D341Med (cell line): ENCODE measurements around the gene GREB1L.
A peak's percentile ranks its signal among the peaks of the same experiment; 100 is the strongest.
"Not testable (repeated sequence)": the region's sequence is repeated elsewhere in the genome, so short reads cannot be mapped to it uniquely, and the experiment has no call there.

Experiments used
- DNase-seq: peaks from one replicate; pipeline ENCODE4 v3.0.0; 2012; ENCODE audit warnings: low spot score

GREB1L gene

DNA sequence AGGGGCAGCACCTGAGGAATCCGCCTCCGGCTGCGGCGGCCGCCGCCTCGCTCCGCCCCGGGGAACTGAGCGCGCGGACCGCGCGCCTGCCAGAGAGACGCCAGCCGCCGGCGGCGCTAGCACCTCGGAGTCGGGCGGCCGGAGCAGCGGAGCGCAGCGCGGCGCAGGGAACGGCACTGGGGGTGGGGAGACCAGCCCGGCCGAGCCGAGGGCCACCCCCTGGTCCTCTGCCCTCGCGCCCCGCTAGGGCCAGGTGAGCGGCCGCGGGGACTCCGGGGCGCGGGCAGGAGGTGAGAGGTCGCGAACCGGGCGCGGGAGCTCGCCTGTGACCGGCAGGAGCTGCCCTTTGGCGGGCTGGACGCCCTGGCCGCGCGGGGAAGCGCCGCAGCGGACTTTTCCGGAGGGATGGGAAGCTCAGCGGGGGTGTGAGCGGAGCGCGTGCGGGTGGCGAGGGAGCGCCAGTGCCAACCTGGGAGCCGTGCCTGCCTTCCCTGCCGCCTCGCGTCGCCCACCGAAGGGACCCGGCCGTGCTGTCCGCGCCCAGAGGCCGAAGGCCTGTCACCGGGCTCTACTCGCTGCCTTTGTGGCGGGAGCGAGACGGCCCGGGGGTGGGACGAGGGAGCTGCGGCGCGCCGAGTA, at the start of gene GREB1L:
GREB1L (plus strand) TSS at position 92 of the 639 bp plus-strand sequence. CDS start 141,287 bp downstream, outside the sequence.
- peak; percentile 96 for DNase-seq

DNA sequence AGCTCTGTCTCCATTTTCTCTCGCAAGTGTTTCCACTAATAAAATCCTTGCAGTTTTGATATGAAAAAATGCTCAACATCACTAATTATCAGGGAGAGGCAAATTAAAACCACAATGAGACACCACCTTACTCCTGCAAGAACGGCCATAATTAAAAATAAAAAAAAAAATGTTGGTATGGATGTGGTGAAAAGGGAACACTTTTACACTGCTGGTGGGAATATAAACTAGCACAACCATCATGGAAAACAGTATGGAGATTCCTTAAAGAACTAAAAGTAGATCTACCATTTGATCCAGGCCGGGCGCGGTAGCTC, 49.8 kb upstream of the GREB1L start:
- no peak for DNase-seq

DNA sequence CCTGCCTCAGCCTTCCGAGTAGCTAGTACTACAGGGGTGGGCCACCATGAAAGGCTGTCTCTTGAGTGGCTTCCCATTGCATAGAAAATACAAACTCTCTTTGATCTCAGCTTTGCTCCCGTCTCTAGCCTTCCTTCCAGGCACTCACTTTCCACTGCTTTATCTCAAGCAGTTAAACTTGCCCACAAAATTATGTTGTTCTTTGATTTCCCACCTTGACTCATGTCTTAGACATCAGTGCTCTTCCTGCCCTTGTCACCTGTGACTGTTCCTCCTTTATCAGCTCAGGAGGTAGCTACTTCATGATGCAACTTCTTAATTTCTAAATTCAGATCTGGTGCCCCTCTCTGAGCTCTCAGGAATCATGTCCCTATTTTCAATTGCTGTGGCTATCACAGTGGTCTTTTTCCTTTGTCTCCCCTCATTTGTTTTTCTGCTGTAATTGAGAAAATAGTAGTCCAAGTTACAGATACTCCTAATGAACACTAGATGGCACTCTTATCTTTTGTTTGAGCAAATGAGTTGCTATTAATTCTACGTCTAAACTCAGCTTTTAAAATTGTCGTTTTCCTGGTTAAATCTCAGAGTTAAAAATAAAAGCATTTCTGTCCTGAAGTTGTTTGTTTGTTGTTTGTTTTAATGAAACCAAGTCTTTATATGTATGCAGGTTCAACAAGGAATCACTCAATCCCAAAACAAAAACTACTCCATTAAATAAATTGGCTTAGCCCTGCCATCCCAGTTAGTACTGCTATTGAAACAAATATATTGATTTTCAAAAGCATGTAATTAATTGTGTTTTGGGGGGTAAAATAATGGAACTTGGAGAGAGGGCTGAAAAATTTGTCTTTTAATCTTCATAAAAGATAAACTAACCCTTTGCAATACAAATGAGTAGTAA, 46.9 kb upstream of the GREB1L start:
- no peak for DNase-seq

DNA sequence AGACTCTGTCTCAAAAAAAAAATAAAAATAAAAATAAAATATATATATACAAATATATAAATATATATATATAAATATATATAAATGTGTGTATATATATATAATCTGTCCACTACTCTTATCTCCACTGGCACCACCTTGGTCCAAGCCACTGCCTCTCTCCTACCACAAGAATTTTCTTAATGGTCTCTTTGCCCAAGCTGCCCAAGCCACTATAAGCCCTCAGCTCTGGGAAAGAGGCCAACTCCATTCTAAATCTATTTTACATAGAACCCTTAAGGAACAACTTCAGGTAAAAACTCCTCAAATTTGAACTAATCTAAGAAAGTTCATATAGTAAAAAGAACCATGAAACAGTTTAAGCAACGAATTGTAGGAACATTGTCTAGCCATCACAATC, 45.6 kb upstream of the GREB1L start:
- DNase-seq, result no peak

DNA sequence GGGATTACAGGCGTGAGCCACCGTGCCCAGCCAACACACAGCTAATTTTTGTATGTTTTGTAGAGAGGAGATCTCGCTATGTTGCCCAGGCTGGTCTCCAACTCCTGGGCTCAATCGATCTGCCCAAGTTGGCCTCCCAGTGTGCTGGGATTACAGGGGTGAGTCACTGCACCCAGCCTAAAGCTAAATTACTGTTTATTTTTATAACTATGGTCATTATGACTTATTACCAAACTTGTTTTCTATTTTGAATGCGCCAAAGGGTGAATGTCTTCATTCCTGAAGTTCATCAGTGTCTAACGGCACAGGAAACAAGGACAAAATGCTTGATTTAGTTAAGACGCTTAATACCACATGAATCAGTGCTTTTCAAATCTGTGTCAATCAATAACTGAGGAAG, 38.9 kb upstream of the GREB1L start:
- no peak for DNase-seq

DNA sequence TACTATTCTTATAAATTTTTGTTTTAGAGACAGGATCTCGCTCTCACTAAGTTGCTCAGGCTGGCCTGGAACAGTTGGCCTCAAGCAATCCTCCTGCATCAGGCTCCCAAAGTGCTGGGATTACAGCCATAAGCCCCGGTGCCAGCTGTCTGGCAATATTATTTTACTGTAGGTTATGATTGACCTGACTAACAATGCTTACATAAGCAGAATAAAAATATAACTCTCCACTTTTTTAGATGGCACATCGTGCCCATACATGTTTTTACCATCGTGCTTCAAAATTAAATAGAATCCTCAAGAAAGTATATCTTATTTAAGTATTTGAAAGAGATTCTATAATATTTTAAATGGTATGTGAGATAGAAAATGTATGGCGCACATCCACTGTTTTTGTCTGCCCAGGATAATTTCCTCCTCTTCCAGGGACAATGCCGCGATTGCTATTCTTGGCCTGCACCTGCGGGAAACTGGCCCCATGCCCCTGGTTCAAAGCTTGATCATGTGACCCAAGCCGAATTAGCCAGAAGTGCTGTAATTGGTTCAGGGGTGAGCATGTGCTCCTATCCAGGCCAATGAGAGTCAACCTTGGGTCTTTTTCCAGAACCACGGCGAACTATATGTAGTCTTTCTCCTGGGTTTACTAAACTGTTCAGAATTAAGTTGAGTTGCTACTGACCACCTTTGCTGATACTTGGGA, 38.3 kb upstream of the GREB1L start:
- DNase-seq, result no peak

DNA sequence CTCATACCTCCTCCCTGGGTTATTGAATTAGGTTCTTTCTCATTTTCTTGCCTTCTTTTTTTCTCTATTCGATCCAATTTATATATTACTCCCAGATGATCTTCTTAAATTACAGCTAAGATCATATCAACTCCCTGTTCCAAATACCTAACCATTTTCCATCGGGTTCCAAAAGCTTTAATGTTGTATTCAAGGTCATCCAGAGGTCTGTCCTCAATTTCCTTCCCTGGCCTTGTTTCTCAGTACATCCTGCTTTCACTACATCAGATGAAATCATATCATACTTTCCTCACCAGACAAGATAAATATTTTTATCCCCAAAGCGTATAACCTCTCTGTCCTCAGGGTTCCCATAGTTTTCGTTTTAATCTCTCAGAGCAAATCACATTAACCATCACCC, 36.3 kb upstream of the GREB1L start:
- DNase-seq, result no peak

DNA sequence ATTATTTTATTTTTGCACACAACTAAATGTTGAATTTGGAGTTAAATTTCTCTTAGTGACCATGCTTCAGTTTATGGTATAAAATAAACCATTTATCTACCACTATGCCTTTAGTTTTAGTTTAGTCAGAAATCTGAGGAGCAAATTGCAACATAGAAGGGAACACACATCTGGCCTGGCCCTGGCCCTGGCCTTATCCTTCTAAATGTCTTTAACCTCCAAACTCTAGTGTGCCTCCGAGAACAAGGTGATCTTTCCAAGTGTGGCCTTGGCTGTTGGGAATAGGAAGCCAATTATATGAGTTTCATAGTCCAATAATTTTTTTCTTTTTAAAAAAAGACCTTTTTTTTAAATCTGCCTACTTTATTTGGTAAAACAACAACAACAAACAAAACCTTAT, 31.8 kb upstream of the GREB1L start:
- DNase-seq, result no peak

DNA sequence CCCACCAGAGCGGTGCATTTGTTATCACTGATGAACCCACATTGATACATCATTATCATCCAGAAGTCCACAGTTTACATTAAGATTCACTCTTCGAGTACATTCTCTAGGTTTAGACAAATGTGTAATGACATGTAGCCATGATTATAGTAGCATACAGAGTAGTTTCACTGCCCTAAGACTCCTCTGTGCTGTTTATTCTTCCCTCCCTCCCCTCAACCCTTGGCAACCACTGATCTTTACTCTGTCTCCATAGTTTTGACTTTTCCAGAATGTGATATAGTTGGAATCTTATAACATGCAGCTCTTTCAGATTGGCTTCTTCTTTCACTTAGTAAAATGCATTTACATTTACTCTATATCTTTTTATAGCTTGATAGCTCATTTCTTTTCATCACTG, 31.2 kb upstream of the GREB1L start:
- no peak for DNase-seq

DNA sequence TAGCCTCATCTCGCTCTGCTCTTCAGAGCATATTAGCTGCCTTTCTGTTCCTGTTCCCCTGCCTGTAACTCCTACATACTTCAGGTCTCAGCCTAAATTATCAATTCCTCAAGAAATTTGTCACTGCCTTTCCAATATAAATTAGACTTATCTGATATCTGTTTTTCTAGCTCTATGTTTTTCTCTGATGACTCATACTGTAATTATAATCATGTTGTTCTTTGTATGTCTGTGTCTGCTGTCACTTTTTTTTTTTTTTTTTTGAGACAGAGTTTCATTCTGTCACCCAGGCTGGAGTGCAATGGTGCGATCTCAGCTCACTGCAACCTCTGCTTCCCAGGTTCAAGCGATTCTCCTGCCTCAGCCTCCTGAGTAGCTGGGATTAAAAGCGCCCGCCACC, 27.6 kb upstream of the GREB1L start:
- DNase-seq, result not testable (repeated sequence)

DNA sequence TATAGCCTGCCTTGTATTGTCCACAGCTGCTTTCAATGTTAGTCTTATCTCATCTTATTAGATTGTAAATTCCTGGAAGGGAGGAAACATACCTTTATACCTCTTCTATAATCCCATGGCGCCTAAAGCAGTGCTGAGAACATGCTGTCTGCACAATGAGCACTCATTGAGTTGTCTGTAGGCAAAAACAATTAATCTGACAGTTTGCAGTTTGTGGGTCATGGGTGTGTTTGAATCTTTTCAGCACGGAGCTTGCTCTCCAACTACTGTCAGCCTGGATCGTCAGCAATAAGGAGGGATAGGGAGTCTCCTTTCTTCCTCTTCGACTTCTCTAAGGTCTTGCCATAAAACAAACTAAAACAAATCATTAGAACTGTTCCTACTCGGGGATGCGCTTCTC, 26.5 kb upstream of the GREB1L start:
- DNase-seq, result no peak

DNA sequence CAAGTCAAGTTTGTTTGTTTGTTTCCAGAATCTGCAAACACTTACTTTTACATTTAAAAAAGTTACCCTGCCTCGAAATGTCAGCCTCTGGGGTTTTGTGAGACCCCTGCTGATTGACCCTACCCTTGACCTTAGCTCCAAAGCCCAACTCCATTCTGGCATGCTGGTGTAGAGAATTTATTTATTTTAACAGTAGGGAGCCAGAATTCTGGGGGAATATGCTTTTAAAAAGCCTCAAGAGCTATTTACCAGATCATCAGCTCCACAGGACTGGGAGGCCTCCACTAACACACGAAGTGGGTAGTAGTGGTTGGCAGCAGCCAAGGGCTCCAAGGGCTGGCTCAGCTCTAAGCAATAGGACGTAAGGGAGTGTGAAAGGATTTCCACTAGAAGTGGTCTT, 23.2 kb upstream of the GREB1L start:
- no peak for DNase-seq

DNA sequence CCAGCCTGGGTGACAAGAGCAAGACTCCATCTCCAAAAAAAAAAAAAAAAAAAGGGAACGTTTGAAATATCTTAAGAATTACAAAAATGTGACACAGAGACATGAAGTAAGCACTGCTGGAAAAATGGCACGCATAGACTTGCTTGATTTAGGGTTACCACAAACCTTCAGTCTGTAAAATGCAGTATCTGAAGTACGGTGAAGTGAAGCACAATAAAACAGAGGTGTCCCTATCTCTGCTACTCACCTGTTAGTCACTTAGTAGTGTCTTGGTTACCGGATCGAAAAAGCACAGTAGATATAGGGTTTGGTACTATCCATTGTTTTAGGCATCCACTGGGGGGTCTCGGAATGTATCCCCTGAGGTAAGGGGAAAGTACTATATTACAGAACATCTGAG, 11.6 kb upstream of the GREB1L start:
- DNase-seq, result no peak

DNA sequence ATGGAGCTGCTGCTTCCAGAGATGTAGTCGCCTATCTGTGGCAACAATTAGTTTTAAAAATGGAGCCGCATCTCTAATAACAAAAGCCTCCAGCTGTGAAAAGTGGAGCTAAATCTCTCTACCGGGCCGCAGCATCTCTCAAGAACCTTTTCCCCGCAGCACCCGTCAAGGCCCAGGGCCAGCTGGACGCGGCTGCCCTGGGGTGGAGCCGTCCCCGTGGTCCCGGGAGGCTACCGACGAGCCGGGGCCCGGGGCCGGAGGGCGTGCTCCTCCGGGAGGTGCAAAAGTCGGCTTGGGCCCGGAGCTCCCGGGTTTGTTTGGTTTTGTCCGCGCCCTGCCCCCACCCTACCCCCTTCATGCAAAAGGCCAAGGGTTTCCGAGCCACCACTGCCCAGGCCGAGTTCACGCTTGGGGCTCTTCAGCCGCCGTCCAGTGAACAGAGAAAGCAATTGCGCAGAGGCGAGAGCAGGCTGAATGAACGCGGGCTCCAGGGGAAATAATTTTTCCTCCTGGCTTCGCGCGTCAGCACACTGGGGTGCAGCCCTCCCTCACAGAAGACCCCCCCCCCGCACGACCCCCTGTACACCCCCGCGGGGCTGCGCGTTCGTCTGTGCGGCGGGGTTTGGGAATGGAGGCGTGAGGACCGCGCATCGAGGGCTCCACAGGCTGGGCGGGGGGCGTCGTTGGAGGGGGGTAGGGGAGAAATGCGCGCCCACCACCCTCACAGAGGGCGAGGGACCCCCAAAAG, 557 bp upstream of the GREB1L start:
- DNase-seq, result peak; percentile 59

DNA sequence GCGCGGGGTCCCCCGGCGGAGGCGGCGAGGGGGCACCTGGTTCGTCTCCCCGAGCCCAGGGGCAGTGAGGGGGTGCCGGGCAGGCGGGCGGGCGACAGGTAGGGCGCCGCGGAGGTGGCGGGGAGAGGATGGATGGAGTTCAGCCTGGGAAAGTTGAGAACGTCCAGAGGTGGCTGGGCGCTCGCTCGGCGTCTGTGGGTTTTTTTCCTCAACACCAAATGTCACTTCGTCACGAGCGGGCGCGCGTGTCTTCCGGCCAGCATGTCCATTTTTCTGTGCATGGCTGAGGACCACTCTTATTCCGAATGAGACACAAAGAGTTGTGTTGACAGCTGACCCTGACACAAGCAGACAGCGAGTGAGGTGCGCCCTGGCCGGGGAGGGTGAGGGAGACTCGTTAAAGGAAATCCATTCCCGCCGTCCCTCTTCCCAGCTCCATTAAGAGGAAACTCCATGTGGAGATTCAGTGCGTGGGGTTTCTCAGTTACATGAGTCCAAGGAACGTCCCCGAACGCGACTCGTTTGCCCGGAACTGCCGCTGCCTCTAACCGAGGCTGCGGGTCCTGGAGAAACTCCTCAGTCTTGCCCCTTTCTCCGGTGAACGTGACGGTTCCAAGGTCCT, 859 bp downstream of the GREB1L start:
- DNase-seq, result peak; percentile 51

DNA sequence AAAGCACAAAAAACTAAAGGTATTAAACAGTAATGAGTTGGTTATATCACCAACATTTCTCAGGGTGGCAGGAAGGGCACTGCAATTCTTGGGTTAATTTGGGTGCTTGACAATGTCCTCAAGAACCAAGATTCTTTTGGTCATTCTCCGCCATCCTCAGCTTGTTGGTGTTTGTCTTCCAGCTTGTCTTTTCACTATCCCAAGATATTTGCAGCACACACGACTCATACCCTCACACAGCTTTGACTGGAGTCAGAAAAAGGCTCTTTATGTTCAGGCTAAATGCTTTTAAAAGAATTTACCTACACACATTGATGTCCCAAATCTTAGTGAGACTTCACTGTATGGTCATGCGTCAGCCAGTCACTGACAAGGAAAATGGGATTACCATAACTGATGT, 12.5 kb downstream of the GREB1L start:
- no peak for DNase-seq

DNA sequence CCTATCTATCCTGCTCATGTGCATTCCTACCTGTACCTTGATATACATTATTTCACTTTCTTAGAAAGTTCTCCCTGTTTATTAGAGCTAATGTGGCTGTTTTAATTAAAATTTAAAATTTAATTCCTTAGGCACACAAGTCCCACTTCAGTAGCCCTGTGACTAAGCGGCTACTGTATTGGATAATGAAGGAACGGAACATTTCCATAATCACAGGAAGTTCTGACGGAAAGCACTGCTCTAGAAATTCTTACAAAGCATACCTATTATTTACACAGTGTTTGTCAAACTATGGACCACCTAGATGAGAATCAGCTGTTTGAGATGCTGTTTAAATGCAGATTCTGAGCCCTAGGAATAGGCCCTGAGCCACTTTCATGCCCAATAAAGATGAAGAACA, 13.2 kb downstream of the GREB1L start:
- DNase-seq, result no peak

DNA sequence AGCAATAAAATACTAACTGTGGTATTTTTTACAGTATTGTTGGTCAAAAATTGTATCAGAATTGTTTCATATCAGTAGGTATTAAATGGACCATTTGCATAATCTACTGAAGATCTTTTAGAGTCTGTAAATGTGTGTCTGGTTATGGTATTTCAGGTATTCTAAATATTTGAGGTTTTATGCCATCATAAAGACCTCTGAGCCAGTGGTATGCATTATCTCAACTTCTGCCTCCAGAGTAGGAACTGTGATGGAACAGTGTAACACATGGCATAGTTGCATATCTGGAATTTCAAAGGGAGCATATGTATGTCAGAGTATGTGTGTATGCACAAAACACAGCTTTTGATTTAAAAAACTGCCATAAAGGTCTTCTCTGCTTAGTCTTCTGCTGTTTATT, 15.4 kb downstream of the GREB1L start:
- DNase-seq, result no peak

DNA sequence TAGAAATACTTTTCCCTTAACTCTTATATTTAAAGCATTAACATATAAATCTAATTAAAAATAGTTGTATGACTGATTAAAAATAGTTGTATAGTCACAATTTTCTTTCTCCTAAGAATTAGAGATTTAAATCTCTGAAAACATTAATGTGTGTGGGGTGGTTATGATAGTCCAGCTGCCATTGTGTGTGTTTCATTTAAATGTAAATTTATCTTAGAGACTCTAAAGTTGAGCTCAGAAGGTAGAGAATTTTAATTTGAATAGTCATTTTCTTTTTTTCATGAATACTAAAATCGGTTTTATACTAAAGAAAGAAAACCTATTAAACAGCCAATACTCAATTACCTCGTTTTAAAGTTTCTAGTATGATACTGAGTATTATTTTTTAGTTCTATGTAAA, 18.6 kb downstream of the GREB1L start:
- DNase-seq, result no peak

DNA sequence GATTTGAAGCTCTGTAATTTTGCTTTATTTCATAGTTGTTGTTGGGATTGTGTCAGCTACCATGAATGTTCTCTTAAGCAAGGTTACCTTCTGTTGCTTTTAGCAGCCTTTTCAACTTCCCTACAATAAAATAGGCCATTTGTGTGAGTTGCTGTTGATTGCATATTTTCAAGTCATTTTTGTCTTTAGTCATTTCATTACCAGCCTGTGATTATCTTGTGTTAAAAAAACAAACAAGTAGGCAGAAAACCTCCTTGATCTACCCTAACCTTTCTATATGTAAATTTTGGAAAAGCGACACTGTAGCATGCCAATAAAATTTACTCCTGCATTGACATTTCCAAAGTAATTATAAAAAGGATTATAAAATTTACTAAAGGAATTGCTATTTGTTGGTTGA, 19.3 kb downstream of the GREB1L start:
- DNase-seq, result no peak

DNA sequence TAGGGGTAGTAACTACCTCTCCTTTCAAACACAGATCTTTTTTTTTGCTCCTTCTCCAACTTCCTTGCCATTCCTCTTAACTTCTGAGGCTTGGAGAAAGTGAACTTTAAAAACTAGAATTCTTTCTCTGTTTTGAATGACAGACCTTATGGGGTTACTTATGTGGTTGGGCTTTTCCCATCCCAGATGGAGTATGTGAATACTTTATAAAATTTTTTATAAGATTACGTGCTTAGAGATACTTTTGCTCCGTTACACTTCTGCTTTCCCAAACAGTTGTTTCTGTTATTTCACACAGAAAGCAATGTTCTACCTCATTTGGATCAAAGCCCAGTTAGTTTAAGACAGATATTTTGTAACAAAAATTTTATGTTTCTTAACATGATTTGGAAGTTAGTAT, 20.2 kb downstream of the GREB1L start:
- no peak for DNase-seq

DNA sequence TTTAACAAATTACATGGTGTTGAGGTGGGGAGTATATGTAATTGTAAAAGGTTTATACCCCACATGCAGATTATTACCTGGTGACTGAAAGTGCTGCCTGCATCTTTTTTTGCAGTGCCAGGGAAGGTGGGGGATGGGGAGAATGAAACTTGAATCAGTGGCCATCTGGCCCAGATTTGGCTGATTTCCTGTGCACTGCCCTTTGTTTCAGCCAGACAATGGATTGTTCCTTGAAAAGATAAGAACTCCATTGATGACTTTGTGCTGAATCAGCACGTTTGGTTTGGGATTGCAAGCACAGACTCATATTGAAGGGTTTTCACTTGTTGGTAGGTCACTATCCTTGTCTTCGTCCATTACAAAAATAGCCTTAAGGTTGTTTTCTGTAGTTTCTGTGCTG, 20.9 kb downstream of the GREB1L start:
- no peak for DNase-seq
